Measurements from ENCODE around the gene ACOXL.

Gene ACOXL

GRCh38 chr2:110876167-110876999 lies 144.0 kb downstream of the ACOXL start:
- intact Hi-C loops (cut with DNase I), result no loop called here
- peak in 1 of 42 donors; percentile 27 for DNase-seq

GRCh38 chr2:110877031-110877827 lies 144.9 kb downstream of the ACOXL start:
- no peak for DNase-seq
- intact Hi-C loops (cut with DNase I), result no loop called here

GRCh38 chr2:110878150-110878549 lies 145.8 kb downstream of the ACOXL start:
- intact Hi-C loops (cut with DNase I), result no loop called here
- DNase-seq, result peak in 1 of 42 donors; percentile 29

- intact Hi-C loops (cut with DNase I), result no loop called here
- no peak for DNase-seq
Measured at GRCh38 chr2:110881908-110882307, 149.5 kb downstream of the ACOXL start.

GRCh38 chr2:110883406-110883805 lies 151.0 kb downstream of the ACOXL start:
- no peak for DNase-seq
- intact Hi-C loops (cut with DNase I), result no loop called here

- no peak for DNase-seq
- intact Hi-C loops (cut with DNase I), result no loop called here
Measured at GRCh38 chr2:110885256-110885655, 152.9 kb downstream of the ACOXL start.

- DNase-seq, result no peak
- intact Hi-C loops (cut with DNase I), result no loop called here
Measured at GRCh38 chr2:110886826-110887573, 154.6 kb downstream of the ACOXL start.

- intact Hi-C loops (cut with DNase I), result no loop called here
- no peak for DNase-seq
Measured at GRCh38 chr2:110888411-110888810, 156.0 kb downstream of the ACOXL start.

- intact Hi-C loops (cut with DNase I), result no loop called here
- DNase-seq, result no peak
Measured at GRCh38 chr2:110891626-110892025, 159.3 kb downstream of the ACOXL start.

GRCh38 chr2:110896226-110896625 lies 163.9 kb downstream of the ACOXL start:
- intact Hi-C loops (cut with DNase I), result no loop called here
- DNase-seq, result no peak

GRCh38 chr2:110897966-110898365 lies 165.6 kb downstream of the ACOXL start:
- no peak for DNase-seq
- intact Hi-C loops (cut with DNase I), result no loop called here

GRCh38 chr2:110900191-110900590 lies 167.8 kb downstream of the ACOXL start:
- intact Hi-C loops (cut with DNase I), result no loop called here
- DNase-seq, result no peak

- intact Hi-C loops (cut with DNase I), result no loop called here
- peak in 32 of 42 donors; percentile 6 to 77 (median 51) for DNase-seq
Measured at GRCh38 chr2:110903548-110903947, 171.2 kb downstream of the ACOXL start.

GRCh38 chr2:110904116-110904778 lies 171.9 kb downstream of the ACOXL start:
- intact Hi-C loops (cut with DNase I), result no loop called here
- DNase-seq, result peak in 1 of 42 donors; percentile 3

GRCh38 chr2:110904779-110905148 lies 172.4 kb downstream of the ACOXL start:
- DNase-seq, result no peak
- intact Hi-C loops (cut with DNase I), result no loop called here

GRCh38 chr2:110905217-110905616 lies 172.8 kb downstream of the ACOXL start:
- intact Hi-C loops (cut with DNase I), result no loop called here
- no peak for DNase-seq

GRCh38 chr2:110906613-110907298 lies 174.4 kb downstream of the ACOXL start:
- intact Hi-C loops (cut with DNase I), result no loop called here
- no peak for DNase-seq

- DNase-seq, result no peak
- intact Hi-C loops (cut with DNase I), result no loop called here
Measured at GRCh38 chr2:110909501-110909900, 177.1 kb downstream of the ACOXL start.

GRCh38 chr2:110910423-110910822 lies 178.1 kb downstream of the ACOXL start:
- DNase-seq, result no peak
- intact Hi-C loops (cut with DNase I), result no loop called here
